GM15510 (cell line): ENCODE measurements around the gene NCF2.

Source experiments
- POLR2A ChIP-seq: IDR thresholded peaks from 3 replicates; pipeline ENCODE4 v1.6.1; 2011; ENCODE audit warnings: borderline replicate concordance; ENCODE audit not compliant: insufficient read length; ENCODE audit errors: extremely low read depth

The NCF2 gene

DNA sequence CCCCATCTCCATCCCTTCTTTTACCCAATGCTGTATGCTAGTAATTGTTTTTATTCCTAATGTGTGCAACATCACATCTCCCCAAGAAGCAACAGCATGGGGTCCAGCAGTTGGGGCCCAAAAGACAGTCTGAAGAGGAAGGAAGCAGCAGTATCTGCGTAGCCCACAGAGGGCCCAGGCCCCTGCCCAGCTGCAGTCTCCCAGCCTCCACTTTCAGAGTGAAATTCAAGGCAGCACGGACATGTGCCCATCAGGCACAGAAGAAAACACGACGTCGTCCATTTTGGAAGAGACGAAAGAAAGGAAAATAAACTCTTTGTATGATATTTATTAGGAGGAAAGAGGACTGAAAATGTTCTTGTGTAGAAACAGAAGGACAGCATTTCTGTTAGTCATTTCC, 37.4 kb downstream of the NCF2 start:
- no peak for TF ChIP-seq POLR2A

DNA sequence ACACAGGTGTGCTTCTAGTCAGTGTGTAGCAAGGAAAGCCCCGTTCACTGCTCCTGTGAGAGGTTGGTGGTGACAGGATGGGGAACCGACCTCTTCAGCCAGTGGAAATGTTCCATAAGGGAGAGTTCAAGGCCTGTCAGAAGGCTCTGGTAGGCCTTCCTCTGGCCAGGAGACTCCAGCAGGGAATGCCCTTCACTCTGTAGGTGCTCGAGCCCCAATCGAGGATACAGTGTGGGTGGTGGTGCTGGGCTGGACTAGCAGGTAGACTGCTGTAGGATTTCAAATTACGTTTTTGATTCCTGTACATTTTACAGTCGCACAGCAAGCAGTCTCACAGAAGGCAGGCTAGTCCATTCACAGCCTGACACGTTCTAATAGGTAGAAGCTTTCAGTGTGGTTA, 37.8 kb downstream of the NCF2 start:
- TF ChIP-seq POLR2A = no peak

DNA sequence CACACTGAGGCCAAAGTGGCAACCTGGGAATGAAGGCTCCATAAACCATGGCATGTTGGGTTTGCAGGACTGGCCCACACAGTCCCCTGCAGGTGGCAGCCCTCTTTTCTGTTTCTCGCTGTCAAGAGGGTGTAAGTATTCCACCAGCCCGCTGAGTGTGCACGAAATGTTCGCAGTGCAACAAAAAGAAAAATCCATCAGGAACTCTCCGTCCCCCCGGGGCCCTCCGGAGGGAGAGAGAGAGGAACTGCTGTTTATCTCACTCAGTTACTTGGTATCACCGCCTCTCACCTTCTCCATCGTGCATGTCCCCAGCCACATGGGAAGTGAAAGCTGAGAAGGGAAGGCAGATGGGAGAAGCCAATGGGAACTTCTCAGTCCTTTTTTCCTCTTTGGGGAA, 38.3 kb downstream of the NCF2 start:
- TF ChIP-seq POLR2A = no peak

DNA sequence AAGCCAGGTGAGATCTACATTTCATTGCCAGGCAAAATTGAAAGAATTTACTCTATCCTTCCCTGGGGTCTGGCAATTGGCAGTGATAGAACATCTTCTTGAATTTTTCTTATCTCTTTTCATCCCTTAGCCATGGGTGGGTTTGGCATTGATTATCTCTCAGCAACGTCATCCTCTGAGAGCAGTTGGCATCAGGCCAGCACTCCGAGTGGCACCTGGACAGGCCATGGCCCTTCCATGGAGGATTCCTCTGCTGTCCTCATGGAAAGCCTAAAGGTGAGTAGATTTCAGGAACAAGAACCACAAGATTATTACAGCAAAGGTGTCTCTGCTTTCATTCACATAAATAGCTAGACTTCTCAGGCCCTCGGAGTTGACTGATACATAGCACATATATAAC, 39.3 kb downstream of the NCF2 start:
- TF ChIP-seq POLR2A = no peak

DNA sequence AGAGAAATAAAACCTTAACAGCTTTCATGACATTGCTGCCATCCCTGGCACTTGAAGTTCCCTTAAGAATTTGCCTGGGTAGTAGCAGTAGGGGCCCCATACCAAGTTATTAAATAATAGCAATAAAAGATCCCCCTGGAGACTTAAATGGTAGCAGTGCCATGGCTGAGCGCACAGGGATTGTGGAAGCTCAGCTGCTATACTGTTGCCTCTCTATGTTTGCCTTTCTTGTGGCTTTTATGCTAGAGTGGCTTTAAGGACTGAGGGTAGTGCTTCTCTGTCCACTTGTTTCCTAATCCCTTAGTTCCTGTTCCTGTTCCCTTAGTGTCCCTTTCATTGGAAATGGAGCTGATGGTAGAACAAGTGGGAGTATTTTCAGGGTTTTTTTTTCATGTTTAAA, 42.1 kb downstream of the NCF2 start:
- no peak for TF ChIP-seq POLR2A

DNA sequence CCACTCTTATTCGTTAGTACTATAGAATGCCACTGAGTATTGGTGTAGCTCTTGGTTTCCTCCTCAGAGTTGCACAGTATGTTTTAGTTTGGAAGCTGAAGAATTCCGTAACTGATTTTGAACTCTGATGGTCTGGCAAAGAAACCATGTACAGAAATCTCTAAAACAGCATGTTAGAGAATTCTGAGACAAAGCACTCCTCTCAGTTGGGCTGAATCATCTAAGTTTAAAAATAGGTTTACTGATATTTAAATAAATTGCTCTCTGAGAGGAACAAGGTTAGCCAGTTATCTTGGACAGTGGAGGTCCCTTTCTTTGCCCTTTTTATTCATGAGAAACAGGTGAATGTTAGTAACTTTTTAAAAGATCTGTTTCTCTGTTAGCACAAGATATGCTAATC, 43.8 kb downstream of the NCF2 start:
- TF ChIP-seq POLR2A = no peak

DNA sequence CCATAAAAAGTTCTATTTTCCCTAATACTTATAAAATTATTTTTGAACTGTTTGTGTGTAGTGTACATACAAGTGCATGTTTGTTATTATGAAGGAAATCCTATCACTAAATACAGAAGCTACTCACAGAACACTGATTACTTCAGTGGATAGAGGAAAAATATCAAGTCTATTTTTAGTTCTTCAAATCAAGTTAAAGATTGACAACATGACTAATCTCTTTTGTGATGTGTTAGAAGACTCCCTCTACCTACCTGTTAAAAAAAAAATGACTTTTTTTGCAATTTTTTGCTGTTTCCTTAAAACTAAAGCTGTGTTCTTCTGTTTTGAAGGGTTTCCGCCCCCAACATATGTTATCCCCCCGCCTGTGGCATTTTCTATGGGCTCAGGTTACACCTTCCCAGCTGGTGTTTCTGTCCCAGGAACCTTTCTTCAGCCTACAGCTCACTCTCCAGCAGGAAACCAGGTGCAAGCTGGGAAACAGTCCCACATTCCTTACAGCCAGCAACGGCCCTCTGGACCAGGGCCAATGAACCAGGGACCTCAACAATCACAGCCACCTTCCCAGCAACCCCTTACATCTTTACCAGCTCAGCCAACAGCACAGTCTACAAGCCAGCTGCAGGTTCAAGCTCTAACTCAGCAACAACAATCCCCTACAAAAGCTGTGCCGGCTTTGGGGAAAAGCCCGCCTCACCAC, 45.5 kb downstream of the NCF2 start:
- TF ChIP-seq POLR2A = no peak

- TF ChIP-seq POLR2A = no peak
Observed at GRCh38 chr1:183543619-183544204, 46.5 kb downstream of the NCF2 start.

- TF ChIP-seq POLR2A = no peak
Observed at GRCh38 chr1:183537405-183537804, 52.9 kb downstream of the NCF2 start.

GRCh38 chr1:183533617-183534174, 56.6 kb downstream of the NCF2 start:
- TF ChIP-seq POLR2A = no peak

DNA sequence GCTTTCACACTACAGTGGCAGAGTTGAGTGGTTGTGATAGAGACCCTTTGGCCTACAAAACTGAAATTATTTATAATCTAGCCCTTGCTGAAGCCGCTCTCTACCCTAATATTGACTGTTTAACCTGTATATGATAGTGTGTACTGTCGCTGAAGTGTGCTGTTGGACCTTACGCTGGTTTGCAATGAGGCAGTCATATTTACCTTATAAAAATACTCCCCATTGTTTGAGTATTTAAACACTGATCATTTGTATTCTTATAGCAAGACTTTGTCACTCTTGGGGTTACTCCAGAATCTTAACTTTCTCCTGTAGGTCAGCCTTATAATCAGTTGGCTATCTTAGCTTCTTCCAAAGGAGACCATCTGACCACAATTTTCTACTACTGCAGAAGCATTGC, 61.7 kb downstream of the NCF2 start:
- TF ChIP-seq POLR2A = no peak

DNA sequence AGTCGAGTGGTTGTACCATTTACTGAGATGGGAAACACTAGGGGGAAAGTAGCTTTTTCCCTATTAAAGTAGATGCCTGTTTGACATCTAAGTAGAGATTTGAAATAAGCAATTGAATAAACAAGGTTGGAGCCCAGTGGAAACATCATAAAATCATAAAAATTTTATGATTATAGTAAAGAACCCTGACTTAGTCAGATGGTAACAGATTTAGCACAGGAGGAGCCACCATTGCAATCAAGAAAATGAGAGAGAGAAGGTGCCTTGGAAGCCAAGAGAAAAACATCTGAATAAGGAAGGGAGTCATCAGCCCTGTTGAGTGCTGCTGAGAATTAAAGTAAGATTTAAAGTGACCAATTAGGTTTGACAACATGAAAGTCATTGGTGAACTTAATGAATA, 68.2 kb downstream of the NCF2 start:
- TF ChIP-seq POLR2A = no peak

GRCh38 chr1:183520379-183520778, 69.9 kb downstream of the NCF2 start:
- TF ChIP-seq POLR2A = no peak

- TF ChIP-seq POLR2A = no peak
Observed at GRCh38 chr1:183517401-183517800, 72.9 kb downstream of the NCF2 start.

- TF ChIP-seq POLR2A = no peak
Observed at GRCh38 chr1:183516725-183517124, 73.5 kb downstream of the NCF2 start.

- no peak for TF ChIP-seq POLR2A
Observed at GRCh38 chr1:183515002-183515689, 75.1 kb downstream of the NCF2 start.
